ENCODE data around the gene VCAN. TPM values are rescaled to one million over a fixed set of nuclear protein-coding genes. Genes with fewer than 3 reads are reported as not detected.

The VCAN gene
- total RNA-seq, 1 donor from 2014 or later, result 203 TPM

DNA sequence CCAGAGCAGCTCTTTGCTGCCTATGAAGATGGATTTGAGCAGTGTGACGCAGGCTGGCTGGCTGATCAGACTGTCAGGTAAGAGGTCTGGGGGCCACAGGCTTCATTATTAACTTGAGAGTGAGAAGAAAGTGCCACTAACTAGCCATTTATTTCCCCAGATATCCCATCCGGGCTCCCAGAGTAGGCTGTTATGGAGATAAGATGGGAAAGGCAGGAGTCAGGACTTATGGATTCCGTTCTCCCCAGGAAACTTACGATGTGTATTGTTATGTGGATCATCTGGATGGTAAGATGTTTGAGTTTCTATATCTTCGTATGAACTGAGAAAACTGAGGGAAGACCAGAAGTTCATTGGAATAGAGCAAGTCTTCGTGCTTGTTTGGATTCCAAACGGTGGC, 22.1 kb downstream of the VCAN start:
- DNase-seq (ENCODE audit: low spot score), result no peak
- H3K4me3 Mint-ChIP-seq (ENCODE audit: unreplicated experiment), result no peak overlapping the region
- peaks cover 24% of the 10 kb centered on the region for H3K36me3 Mint-ChIP-seq (ENCODE audit: low read depth, unreplicated experiment)
- no peaks in the 10 kb centered on the region for H3K4me1 Mint-ChIP-seq (ENCODE audit: unreplicated experiment)
- H3K9me3 Mint-ChIP-seq (ENCODE audit: unreplicated experiment), result no peaks in the 10 kb centered on the region
- H3K27me3 Mint-ChIP-seq (ENCODE audit: unreplicated experiment), result no peaks in the 10 kb centered on the region
- no peak overlapping the region for H3K27ac Mint-ChIP-seq (ENCODE audit: unreplicated experiment)
- TF ChIP-seq, protein P1, sequence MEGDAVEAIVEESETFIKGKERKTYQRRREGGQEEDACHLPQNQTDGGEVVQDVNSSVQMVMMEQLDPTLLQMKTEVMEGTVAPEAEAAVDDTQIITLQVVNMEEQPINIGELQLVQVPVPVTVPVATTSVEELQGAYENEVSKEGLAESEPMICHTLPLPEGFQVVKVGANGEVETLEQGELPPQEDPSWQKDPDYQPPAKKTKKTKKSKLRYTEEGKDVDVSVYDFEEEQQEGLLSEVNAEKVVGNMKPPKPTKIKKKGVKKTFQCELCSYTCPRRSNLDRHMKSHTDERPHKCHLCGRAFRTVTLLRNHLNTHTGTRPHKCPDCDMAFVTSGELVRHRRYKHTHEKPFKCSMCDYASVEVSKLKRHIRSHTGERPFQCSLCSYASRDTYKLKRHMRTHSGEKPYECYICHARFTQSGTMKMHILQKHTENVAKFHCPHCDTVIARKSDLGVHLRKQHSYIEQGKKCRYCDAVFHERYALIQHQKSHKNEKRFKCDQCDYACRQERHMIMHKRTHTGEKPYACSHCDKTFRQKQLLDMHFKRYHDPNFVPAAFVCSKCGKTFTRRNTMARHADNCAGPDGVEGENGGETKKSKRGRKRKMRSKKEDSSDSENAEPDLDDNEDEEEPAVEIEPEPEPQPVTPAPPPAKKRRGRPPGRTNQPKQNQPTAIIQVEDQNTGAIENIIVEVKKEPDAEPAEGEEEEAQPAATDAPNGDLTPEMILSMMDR (IDR thresholded peaks at IDR 0.05; ENCODE audit: unreplicated experiment), result no peak

DNA sequence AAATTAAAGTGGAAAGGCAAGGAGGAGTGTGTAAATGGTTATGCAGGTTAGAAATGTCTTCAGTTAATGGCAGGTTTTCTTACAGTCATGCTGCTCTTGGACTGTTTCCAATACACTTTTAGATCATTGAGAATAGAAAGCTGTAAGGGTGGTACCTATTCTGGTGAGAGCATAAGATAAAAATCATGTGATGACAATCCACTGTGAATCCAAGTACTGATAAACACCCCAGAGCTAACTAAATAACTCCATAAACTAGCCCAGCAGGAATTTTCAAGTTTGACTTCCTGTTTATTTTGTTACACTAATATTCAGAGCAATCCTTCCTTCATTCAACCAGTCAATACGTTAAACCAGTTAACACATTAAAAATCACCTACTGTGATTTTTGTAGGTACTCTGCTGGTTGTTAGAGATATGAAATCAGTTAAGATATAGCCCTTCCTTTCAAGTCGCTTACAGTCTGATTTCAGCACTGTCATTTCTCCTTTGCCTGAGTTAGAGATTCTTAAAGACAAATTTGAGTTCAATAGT, 22.6 kb downstream of the VCAN start:
- Mint-ChIP-seq H3K27me3 (ENCODE audit: unreplicated experiment) (no peaks in the 10 kb centered on the region), H3K4me3 (ENCODE audit: unreplicated experiment) (no peak overlapping the region), H3K27ac (ENCODE audit: unreplicated experiment) (no peak overlapping the region), H3K4me1 (ENCODE audit: unreplicated experiment) (no peaks in the 10 kb centered on the region), H3K9me3 (ENCODE audit: unreplicated experiment) (no peaks in the 10 kb centered on the region), H3K36me3 (ENCODE audit: low read depth, unreplicated experiment) (peaks cover 28% of the 10 kb centered on the region)
- TF ChIP-seq, protein P1 (IDR thresholded peaks at IDR 0.05; ENCODE audit: unreplicated experiment), result no peak
- DNase-seq (ENCODE audit: low spot score), result no peak

DNA sequence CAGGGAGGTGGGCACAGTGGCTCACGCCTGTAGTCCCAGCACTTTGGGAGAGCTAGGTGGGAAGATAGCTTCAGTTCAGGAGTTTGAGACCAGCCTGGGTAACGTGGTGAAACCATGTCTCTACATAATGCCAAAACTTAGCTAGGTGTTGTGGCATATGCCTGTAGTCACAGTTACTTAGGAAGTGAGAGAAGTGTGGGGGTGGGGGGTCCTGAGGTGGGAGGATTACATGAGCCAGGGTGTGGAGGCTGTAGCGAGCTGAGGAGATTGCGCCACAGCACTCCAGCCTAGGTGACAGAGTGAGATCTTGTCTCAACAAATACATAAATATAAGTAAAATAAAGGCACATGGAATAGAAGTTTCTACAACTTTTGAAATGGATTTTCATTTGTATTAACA, 23.1 kb downstream of the VCAN start:
- TF ChIP-seq, protein P1 (IDR thresholded peaks at IDR 0.05; ENCODE audit: unreplicated experiment), result no peak
- Mint-ChIP-seq H3K27me3 (ENCODE audit: unreplicated experiment) (no peaks in the 10 kb centered on the region), H3K4me1 (ENCODE audit: unreplicated experiment) (no peaks in the 10 kb centered on the region)

DNA sequence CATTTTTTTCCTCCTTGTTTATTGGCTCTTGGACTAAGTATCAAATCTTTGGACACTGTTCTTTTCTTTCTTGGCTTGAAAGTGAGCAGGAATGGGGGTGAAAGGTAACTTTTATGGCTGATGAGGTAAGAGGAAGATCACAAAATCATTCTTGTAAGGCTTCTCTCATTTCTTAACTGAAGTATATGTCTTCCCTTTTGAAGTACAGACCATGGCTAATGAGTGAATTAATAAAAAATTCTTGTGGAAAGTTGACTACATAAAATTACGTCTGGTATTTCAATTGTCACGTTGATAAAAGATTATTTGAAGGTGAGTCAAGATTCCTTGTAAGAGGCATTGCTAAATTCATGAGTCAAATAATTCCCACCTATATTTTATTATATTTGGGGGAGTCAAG, 25.1 kb downstream of the VCAN start:
- H3K27me3 Mint-ChIP-seq (ENCODE audit: unreplicated experiment), result no peaks in the 10 kb centered on the region
- no peak overlapping the region for H3K27ac Mint-ChIP-seq (ENCODE audit: unreplicated experiment)
- TF ChIP-seq, protein P1 (IDR thresholded peaks at IDR 0.05; ENCODE audit: unreplicated experiment), result no peak
- H3K36me3 Mint-ChIP-seq (ENCODE audit: low read depth, unreplicated experiment), result peaks cover 40% of the 10 kb centered on the region
- H3K4me3 Mint-ChIP-seq (ENCODE audit: unreplicated experiment), result no peak overlapping the region
- no peak for DNase-seq (ENCODE audit: low spot score)
- H3K4me1 Mint-ChIP-seq (ENCODE audit: unreplicated experiment), result no peaks in the 10 kb centered on the region
- no peaks in the 10 kb centered on the region for H3K9me3 Mint-ChIP-seq (ENCODE audit: unreplicated experiment)

More for the DNA sequence above, 23.1 kb downstream of the VCAN start:
- Mint-ChIP-seq H3K36me3 (ENCODE audit: low read depth, unreplicated experiment) (peaks cover 32% of the 10 kb centered on the region), H3K4me3 (ENCODE audit: unreplicated experiment) (no peak overlapping the region), H3K9me3 (ENCODE audit: unreplicated experiment) (no peaks in the 10 kb centered on the region), H3K27ac (ENCODE audit: unreplicated experiment) (no peak overlapping the region)
- no peak for DNase-seq (ENCODE audit: low spot score)

DNA sequence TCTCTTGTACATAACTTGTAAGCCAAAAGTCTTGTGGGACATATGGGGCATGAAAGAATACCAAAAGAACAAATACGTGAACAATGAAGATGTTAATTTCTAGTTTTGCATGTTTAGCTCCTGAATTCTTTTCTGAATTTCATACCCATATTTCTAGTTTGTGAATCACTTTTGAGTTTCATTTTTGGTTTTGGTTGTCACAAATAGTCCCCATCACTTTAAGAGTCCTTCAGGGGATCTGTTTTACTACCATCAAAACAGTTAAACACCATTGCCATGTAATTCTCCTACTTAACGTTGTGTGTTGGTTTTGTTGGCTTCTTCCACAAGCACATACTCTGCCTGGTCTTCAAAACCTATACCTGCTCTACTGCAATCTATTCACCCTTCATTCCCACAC, 27.0 kb downstream of the VCAN start:
- Mint-ChIP-seq H3K36me3 (ENCODE audit: low read depth, unreplicated experiment) (peaks cover 43% of the 10 kb centered on the region), H3K27me3 (ENCODE audit: unreplicated experiment) (no peaks in the 10 kb centered on the region), H3K4me1 (ENCODE audit: unreplicated experiment) (no peaks in the 10 kb centered on the region), H3K9me3 (ENCODE audit: unreplicated experiment) (no peaks in the 10 kb centered on the region), H3K4me3 (ENCODE audit: unreplicated experiment) (no peak overlapping the region), H3K27ac (ENCODE audit: unreplicated experiment) (no peak overlapping the region)
- no peak for DNase-seq (ENCODE audit: low spot score)
- TF ChIP-seq, protein P1 (IDR thresholded peaks at IDR 0.05; ENCODE audit: unreplicated experiment), result no peak

Measured in endothelial cell (in vitro differentiated cells).